ENCODE data around the gene ZC3H15.
"Not testable (repeated sequence)": the region's sequence is repeated elsewhere in the genome, so short reads cannot be mapped to it uniquely, and the experiment has no call there.

ZC3H15 gene

GRCh38 chr2:186493564-186494085, 7.6 kb downstream of the ZC3H15 start:
- DNase-seq (ENCODE audit: low read depth in 2 of 2): no peak

GRCh38 chr2:186496401-186496800, 10.3 kb downstream of the ZC3H15 start:
- no peak for DNase-seq (ENCODE audit: low read depth in 2 of 2)

- DNase-seq (ENCODE audit: low read depth in 2 of 2): no peak
Measured at GRCh38 chr2:186497928-186498327, 11.9 kb downstream of the ZC3H15 start.

GRCh38 chr2:186498834-186499233, 12.8 kb downstream of the ZC3H15 start:
- no peak for DNase-seq (ENCODE audit: low read depth in 2 of 2)

DNA sequence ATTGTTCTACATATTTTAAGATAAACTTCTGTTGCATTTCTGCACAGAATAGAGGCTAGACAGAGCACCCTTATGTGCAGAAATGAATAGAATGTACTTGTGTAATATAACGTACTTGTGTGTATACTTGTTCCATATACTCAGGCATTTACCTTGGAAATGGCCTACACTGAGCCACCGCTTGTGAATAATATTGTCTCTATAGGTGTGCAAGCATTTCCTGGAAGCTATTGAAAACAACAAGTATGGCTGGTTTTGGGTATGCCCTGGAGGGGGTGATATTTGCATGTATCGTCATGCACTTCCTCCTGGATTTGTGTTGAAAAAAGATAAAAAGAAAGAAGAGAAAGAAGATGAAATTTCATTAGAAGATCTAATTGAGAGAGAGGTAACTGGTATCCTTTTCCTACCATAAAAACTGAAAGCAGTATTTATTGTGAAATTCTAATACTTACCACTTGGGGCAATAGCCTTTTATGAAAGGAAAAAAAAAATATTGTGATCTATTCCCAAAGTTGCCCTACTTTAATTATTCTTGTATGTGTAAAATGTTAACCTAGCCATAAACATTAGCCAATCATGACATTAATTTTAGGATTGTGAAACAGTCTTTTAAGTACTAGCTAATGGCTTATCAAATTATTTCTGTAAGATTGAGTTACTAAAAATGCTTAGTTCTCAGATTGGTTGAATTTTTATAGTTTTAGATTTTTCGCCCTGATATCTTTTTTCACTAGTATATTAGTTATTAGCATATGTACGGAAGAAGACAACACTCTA, 18.0 kb downstream of the ZC3H15 start:
- DNase-seq (ENCODE audit: low read depth in 2 of 2): no peak

DNA sequence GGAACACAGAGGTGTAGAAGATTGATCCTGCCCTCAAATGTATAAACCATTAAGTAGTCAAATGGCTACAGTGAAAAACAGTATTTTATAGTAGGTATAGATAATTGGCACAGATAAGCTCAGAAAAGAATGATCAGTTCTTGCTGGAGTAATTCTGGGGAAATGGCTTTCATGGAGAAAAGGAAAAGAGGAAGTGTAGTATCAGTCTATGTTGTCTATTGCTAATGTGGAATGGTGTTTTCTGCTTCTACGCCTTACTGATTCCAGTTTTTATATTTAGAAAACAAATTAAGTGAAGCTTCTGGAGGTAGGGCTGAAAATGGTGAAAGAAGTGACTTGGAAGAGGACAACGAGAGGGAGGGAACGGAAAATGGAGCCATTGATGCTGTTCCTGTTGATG, 22.2 kb downstream of the ZC3H15 start:
- no peak for DNase-seq (ENCODE audit: low read depth in 2 of 2)

- no peak for DNase-seq (ENCODE audit: low read depth in 2 of 2)
Measured at GRCh38 chr2:186515376-186515775, 29.3 kb downstream of the ZC3H15 start.

DNA sequence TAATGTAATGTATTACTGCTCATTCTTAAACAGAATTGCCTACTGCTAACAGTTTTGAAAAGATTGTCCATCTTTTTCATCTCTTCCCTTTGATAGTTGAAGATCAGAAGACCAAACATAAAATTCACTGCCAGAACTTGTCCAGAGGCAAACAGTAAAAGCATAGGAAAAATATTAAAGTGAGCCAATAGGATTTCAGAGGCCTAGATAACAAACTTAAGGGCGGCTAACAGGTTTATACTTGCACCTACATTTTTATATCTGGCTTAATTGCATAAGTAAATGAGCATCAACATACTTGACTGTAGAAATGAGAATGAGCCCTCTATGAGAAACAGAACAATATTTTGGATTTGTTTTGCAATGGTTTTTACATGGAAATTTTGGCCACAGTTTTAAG, 30.3 kb downstream of the ZC3H15 start:
- no peak for DNase-seq (ENCODE audit: low read depth in 2 of 2)

DNA sequence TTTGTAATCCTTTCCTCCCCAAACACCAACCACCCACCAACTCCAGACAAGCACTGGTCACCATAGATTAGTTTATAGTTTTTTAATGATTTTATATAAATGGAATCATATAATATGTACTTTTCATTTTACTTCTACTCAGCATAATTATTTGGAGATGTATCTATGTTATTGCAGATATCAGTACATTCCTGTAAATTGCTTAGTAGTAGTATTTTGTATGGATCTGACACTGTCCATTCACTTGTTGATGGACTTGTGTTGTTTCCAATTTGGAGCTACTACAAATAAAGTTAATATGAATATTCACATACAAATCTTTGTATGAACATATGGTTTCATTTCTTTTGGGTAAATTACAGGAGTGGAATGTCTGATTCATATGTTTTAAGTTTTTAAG, 31.0 kb downstream of the ZC3H15 start:
- DNase-seq (ENCODE audit: low read depth in 2 of 2): no peak

GRCh38 chr2:186518291-186518690, 32.2 kb downstream of the ZC3H15 start:
- DNase-seq (ENCODE audit: low read depth in 2 of 2): no peak

- no peak for DNase-seq (ENCODE audit: low read depth in 2 of 2)
Measured at GRCh38 chr2:186518945-186519344, 32.9 kb downstream of the ZC3H15 start.

DNA sequence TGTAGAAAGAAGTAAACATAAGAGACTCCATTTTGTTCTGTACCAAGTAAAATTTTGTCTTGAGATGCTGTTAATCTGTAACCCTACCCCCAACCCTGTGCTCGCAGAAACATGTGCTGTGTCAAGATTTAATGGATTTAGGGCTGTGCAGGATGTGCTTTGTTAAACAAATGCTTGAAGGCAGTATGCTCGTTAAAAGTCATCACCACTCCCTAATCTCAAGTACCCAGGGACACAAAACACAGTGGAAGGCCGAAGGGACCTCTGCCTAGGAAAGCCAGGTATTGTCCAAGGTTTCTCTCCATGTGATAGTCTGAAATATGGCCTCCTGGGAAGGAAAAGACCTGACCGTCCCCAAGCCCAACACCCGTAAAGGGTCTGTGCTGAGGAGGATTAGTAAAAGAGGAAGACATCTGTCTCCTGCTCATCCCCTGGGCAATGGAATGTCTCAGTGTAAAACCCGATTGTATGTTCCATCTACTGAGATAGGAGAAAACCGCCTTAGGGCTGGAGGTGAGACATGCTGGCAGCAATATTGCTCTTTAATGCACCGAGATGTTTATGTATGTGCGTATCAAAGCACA, 35.6 kb downstream of the ZC3H15 start:
- DNase-seq (ENCODE audit: low read depth in 2 of 2): not testable (repeated sequence)

DNA sequence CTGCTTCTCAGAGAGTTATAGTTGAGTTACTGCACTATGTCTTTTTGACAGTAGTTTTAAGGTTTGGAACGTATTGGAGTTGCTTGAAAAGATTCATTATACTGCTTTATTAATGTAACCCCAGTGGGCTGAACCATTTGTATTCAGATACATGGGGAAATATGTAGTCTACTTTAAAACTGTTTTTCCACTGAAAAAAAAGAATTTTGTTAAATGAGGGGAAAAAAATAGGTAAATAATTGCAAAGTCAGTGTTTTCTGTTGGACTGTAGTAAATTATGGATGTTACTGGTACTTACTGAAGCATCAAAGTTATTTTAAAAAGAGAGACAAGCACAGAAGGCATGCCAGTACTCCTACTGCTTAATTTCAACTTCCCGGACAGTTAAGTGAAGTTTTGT, 36.4 kb downstream of the ZC3H15 start:
- no peak for DNase-seq (ENCODE audit: low read depth in 2 of 2)

DNA sequence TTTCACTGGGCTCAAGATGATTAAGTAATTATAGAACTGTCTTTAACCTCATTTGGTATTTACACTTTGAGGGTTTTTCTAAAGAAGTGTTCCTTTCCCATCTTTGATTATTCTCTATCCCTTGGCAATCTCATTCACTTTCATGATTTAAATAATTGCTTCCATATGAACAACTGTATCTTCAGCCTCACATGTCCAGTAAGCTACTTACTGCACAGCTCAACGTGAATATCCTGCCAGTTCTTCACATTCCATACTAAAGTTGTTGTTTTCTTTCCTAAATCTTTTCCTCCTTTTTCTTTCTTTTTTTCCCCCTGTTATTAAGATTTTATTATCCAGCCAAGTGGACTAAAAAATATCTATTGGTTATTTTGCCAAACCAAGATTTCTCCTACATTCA, 37.7 kb downstream of the ZC3H15 start:
- no peak for DNase-seq (ENCODE audit: low read depth in 2 of 2)

GRCh38 chr2:186526281-186526680, 40.2 kb downstream of the ZC3H15 start:
- DNase-seq (ENCODE audit: low read depth in 2 of 2): no peak

- DNase-seq (ENCODE audit: low read depth in 2 of 2): no peak
Measured at GRCh38 chr2:186530314-186530713, 44.3 kb downstream of the ZC3H15 start.

DNA sequence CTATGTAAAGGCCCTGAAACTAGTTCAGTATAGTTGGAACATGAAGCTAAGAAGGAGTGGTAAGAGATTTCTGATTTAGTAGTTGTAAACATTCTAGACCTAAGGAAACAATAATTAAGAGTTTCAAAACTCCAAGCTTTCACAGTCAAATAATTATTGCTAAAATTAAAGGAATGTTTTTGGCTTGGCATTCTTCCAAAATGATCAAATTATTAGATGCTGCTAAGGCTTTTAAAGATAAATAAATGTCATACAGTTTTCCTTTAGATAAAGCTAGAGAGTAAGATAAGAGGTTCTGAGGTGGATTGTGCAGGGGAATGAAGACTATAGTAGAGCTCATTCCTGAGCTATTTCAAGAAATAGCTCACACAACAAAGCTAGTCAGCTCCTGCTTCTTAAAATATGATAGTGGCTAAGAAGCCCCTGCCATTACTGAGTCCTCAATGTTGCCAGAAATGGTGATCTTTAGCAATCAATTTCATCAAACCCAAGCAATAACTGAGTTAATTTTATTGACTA, 45.3 kb downstream of the ZC3H15 start:
- DNase-seq (ENCODE audit: low read depth in 2 of 2): no peak

GRCh38 chr2:186532891-186533290, 46.8 kb downstream of the ZC3H15 start:
- no peak for DNase-seq (ENCODE audit: low read depth in 2 of 2)

DNA sequence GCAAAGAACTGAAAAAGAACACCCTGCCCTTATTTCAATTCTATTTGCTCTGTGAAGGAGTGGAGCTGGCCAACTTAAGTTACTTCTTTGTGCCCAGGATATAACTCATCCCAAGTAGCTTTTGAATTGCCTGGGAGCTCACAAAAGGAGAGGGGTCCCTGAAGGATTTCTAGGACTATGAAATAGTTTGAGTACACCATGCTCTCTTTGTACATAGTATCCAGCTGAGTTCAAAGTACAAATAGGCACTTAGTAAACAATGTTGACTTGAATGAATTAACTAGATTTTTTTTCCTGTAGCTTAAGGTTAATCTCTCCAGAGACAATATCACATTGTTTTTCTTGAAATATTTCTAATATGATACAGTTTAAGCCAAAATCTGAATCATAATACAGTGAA, 47.7 kb downstream of the ZC3H15 start:
- DNase-seq (ENCODE audit: low read depth in 2 of 2): no peak

DNA sequence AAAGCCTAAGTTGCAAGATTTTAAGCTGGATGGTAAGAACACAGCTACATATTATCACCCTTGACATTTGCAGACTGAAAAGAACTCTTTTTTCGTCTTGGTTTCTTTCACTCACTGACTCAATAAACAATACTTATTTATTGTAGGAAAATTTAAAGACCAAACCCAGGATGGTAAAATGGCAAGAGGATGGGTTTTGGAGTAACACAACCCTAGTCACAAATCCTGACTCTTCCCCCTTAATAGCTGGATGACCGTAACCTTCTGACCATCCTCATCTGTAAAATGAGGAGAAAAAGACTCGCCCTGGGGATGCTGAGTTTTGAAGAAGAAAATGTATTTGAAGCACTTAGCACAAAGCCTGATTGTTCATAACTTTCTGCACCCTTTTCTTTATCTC, 48.3 kb downstream of the ZC3H15 start:
- DNase-seq (ENCODE audit: low read depth in 2 of 2): no peak

DNA sequence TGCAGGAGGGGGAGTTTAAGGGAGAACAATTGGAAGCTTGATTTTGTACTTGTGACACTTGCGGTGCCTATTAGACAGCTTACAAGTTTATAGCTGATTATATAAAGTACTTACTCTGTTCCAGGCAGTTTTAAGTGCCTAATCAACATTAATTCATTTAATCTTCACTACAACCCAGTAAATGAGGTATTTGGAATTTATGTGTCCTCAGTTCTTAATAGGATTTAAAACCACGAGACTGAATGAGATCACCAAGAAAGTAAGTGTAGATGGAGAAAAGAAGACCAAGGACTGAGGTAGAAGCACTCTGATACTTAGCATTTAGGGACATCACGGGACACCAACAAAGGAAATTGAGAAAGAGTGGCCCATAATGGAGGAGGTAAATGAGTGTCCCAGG, 49.8 kb downstream of the ZC3H15 start:
- no peak for DNase-seq (ENCODE audit: low read depth in 2 of 2)

GRCh38 chr2:186537019-186537418, 51.0 kb downstream of the ZC3H15 start:
- no peak for DNase-seq (ENCODE audit: low read depth in 2 of 2)

GRCh38 chr2:186540941-186541340, 54.9 kb downstream of the ZC3H15 start:
- DNase-seq (ENCODE audit: low read depth in 2 of 2): no peak
